COLO829 (cell line): ENCODE data around the gene MRLN.
"Not testable (repeated sequence)": the region's sequence is repeated elsewhere in the genome, so short reads cannot be mapped to it uniquely, and the experiment has no call there.

Source experiments
- DNase-seq: peaks from one replicate; pipeline ENCODE4 v3.0.0; 2012; ENCODE audit warnings: low spot score

Gene MRLN

GRCh38 chr10:59745163-59745650 is 8.0 kb downstream of the MRLN start:
- DNase-seq = no peak

GRCh38 chr10:59744762-59745161 is 8.5 kb downstream of the MRLN start:
- not testable (repeated sequence) for DNase-seq

- DNase-seq = not testable (repeated sequence)
These were observed 9.1 kb downstream of the MRLN start for GRCh38 chr10:59744156-59744555.

- no peak for DNase-seq
These were observed 11.7 kb downstream of the MRLN start for GRCh38 chr10:59741583-59741982.

- no peak for DNase-seq
These were observed 12.2 kb downstream of the MRLN start for GRCh38 chr10:59741048-59741447.

GRCh38 chr10:59736749-59737148 is 16.5 kb downstream of the MRLN start:
- no peak for DNase-seq

- no peak for DNase-seq
These were observed 18.0 kb downstream of the MRLN start for GRCh38 chr10:59735296-59735695.

- DNase-seq = no peak
These were observed 19.2 kb downstream of the MRLN start for GRCh38 chr10:59734014-59734462.

GRCh38 chr10:59733321-59734013 is 19.8 kb downstream of the MRLN start:
- DNase-seq = not testable (repeated sequence)

GRCh38 chr10:59732849-59733248 is 20.4 kb downstream of the MRLN start:
- not testable (repeated sequence) for DNase-seq

- not testable (repeated sequence) for DNase-seq
These were observed 24.1 kb downstream of the MRLN start for GRCh38 chr10:59729167-59729566.

GRCh38 chr10:59724098-59724938 is 28.9 kb downstream of the MRLN start:
- no peak for DNase-seq

- no peak for DNase-seq
These were observed 32.9 kb downstream of the MRLN start for GRCh38 chr10:59720377-59720776.

GRCh38 chr10:59719374-59719773 is 33.9 kb downstream of the MRLN start:
- no peak for DNase-seq

GRCh38 chr10:59718257-59718656 is 35.0 kb downstream of the MRLN start:
- no peak for DNase-seq

GRCh38 chr10:59713196-59713821 is 39.9 kb downstream of the MRLN start:
- DNase-seq = no peak

- no peak for DNase-seq
These were observed 41.3 kb downstream of the MRLN start for GRCh38 chr10:59711871-59712494.

- no peak for DNase-seq
These were observed 43.7 kb downstream of the MRLN start, which contains the start of gene SLC16A9 for GRCh38 chr10:59709395-59710125. Gene SLC16A9 (minus strand): TSS chr10:59709850. CDS start chr10:59684291, 25,559 bp downstream.

GRCh38 chr10:59708816-59709394 is 44.4 kb downstream of the MRLN start:
- no peak for DNase-seq

GRCh38 chr10:59706851-59707797 is 46.1 kb downstream of the MRLN start:
- DNase-seq = no peak
